ENCODE data around the gene DPEP3. TPM values are rescaled to one million over a fixed set of nuclear protein-coding genes. Genes with fewer than 3 reads are reported as not detected.

DPEP3 gene
- total and polyA plus RNA-seq, 10 donors: 0.26 to 2.2 (median 0.93) TPM

- WGBS, 5 donors: 93 to 97% (median 96%) methylated on average over 19 to 49 of the region's 49 CpGs
- intact Hi-C loops (cut with DNase I; ENCODE audit: low total_unique reads): no loop called here
- Histone ChIP-seq H3K4me1 (peaks cover 18 to 44% (median 27%) of the 10 kb centered on the region in 6 donors), H3K9me3 (no peaks in the 10 kb centered on the region), H3K27me3 (replicated peaks in 1 of 7) (no peaks in the 10 kb centered on the region), H3K36me3 (no peaks in the 10 kb centered on the region), H3K27ac (no peak overlapping the region), H3K4me3 (no peak overlapping the region)
- DNase-seq: no peak
- TF ChIP-seq POLR2AphosphoS5 (IDR thresholded peaks at IDR 0.05) (peak in 1 of 3 donors; percentile 27), CTCF (IDR thresholded peaks at IDR 0.05 in 8 of 11, conservative IDR thresholded peaks at IDR 0.05 in 3 of 11) (no peak)
Observed at GRCh38 chr16:67982011-67982696, 1.9 kb upstream of the DPEP3 start.

GRCh38 chr16:67977469-67978227, 2.7 kb downstream of the DPEP3 start:
- no peak for DNase-seq
- Histone ChIP-seq H3K9me3 (no peaks in the 10 kb centered on the region), H3K27me3 (replicated peaks in 1 of 7) (no peaks in the 10 kb centered on the region), H3K36me3 (no peaks in the 10 kb centered on the region), H3K4me3 (no peak overlapping the region), H3K27ac (no peak overlapping the region), H3K4me1 (no peaks in the 10 kb centered on the region)
- intact Hi-C loops (cut with DNase I; ENCODE audit: low total_unique reads): no loop called here
- WGBS, 5 donors: 82 to 93% (median 87%) methylated on average over 9 of the region's 9 CpGs
- TF ChIP-seq POLR2A (IDR thresholded peaks at IDR 0.05) (no peak), POLR2AphosphoS5 (IDR thresholded peaks at IDR 0.05) (no peak), CTCF (IDR thresholded peaks at IDR 0.05 in 8 of 11, conservative IDR thresholded peaks at IDR 0.05 in 3 of 11) (no peak)

- Histone ChIP-seq H3K4me1 (no peaks in the 10 kb centered on the region), H3K4me3 (no peak overlapping the region), H3K36me3 (no peaks in the 10 kb centered on the region), H3K9me3 (no peaks in the 10 kb centered on the region), H3K27me3 (replicated peaks in 1 of 7) (no peaks in the 10 kb centered on the region), H3K27ac (no peak overlapping the region)
- DNase-seq: no peak
- intact Hi-C loops (cut with DNase I; ENCODE audit: low total_unique reads): no loop called here
- 65 to 80% (median 71%) methylated on average over 5 of the region's 5 CpGs for WGBS, 5 donors
- TF ChIP-seq POLR2A (IDR thresholded peaks at IDR 0.05): no peak
- TF ChIP-seq CTCF (IDR thresholded peaks at IDR 0.05 in 8 of 11, conservative IDR thresholded peaks at IDR 0.05 in 3 of 11): no peak
- no peak for TF ChIP-seq POLR2AphosphoS5 (IDR thresholded peaks at IDR 0.05)
Observed at GRCh38 chr16:67977005-67977404, 3.3 kb downstream of the DPEP3 start.

GRCh38 chr16:67976205-67976604, 4.1 kb downstream of the DPEP3 start:
- intact Hi-C loops (cut with DNase I; ENCODE audit: low total_unique reads): no loop called here
- Histone ChIP-seq H3K4me1 (no peaks in the 10 kb centered on the region), H3K27me3 (replicated peaks in 1 of 7) (no peaks in the 10 kb centered on the region), H3K9me3 (no peaks in the 10 kb centered on the region), H3K27ac (no peak overlapping the region), H3K36me3 (no peaks in the 10 kb centered on the region), H3K4me3 (no peak overlapping the region)
- TF ChIP-seq POLR2AphosphoS5 (IDR thresholded peaks at IDR 0.05) (no peak), POLR2A (IDR thresholded peaks at IDR 0.05) (no peak)
- DNase-seq: no peak
- 90 to 100% (median 98%) methylated on average over 1 to 2 of the region's 2 CpGs for WGBS, 5 donors
